DND-41 (cell line): ENCODE results near the gene ST7.

Source experiments
- ATAC-seq: fragments of 200-7000 bp; cut with Tn5 transposase; 3 replicates; pipeline ENCODE4 v1.9.1; 2021; ENCODE audit warnings: low read depth; ENCODE audit not compliant: insufficient read depth
- DNase-seq: peaks from one replicate; pipeline ENCODE4 v3.0.0-alpha.2; 2020
- H2AFZ ChIP-seq: 2 replicates; pipeline ENCODE4 v1.6.0; 2012; ENCODE audit warnings: low read depth, low read length
- H3K27ac ChIP-seq: 2 replicates; pipeline ENCODE4 v1.5.1; 2012; ENCODE audit warnings: low read length, inconsistent platforms
- H3K27me3 ChIP-seq: fragments of 200-600 bp; sonication (generic); 2 replicates; pipeline ENCODE4 v1.6.0; 2012; ENCODE audit warnings: low read length, mild to moderate bottlenecking, inconsistent platforms; ENCODE audit not compliant: insufficient read depth, poor library complexity
- H3K36me3 ChIP-seq: 2 replicates; pipeline ENCODE4 v1.5.1; 2012; ENCODE audit warnings: low read length, inconsistent platforms; ENCODE audit not compliant: insufficient read depth
- H3K4me1 ChIP-seq: 2 replicates; pipeline ENCODE4 v1.5.1; 2012; ENCODE audit warnings: mild to moderate bottlenecking, low read length; ENCODE audit not compliant: insufficient read depth
- H3K4me2 ChIP-seq: 2 replicates; pipeline ENCODE4 v1.6.0; 2012; ENCODE audit warnings: mild to moderate bottlenecking, moderate library complexity, low read length, inconsistent platforms; ENCODE audit not compliant: insufficient read depth
- H3K4me3 ChIP-seq, 2 experiments: fragments of 200-600 bp in 1 of 2; shearing (Covaris generic) in 1 of 2; 2 replicates each; pipeline ENCODE4 v1.5.1; 2012 to 2016; ENCODE audit warnings: inconsistent platforms in 2 of 2, low read length in 2 of 2, mild to moderate bottlenecking in 2 of 2, low read depth in 1 of 2, moderate library complexity in 1 of 2
- H3K79me2 ChIP-seq: 2 replicates; pipeline ENCODE4 v1.6.0; 2012; ENCODE audit warnings: low read length, inconsistent platforms; ENCODE audit not compliant: insufficient read depth
- H3K9ac ChIP-seq: 2 replicates; pipeline ENCODE4 v1.6.0; 2012; ENCODE audit warnings: low read depth, mild to moderate bottlenecking, inconsistent platforms, low read length, moderate library complexity
- H3K9me3 ChIP-seq: 2 replicates; pipeline ENCODE4 v1.5.1; 2012; ENCODE audit warnings: low read length, moderate library complexity, mild to moderate bottlenecking, inconsistent platforms; ENCODE audit not compliant: insufficient read depth, severe bottlenecking
- H4K20me1 ChIP-seq: 2 replicates; pipeline ENCODE4 v1.6.0; 2012; ENCODE audit warnings: low read length; ENCODE audit not compliant: insufficient read depth
- CTCF ChIP-seq: IDR thresholded peaks from 2 replicates; pipeline ENCODE4 v1.5.1; 2012; ENCODE audit warnings: borderline replicate concordance, low read length, moderate library complexity, mild to moderate bottlenecking; ENCODE audit not compliant: poor library complexity, severe bottlenecking; ENCODE audit errors: extremely low read depth
- EZH2 ChIP-seq: IDR thresholded peaks from 3 replicates; pipeline ENCODE4 v1.6.1; 2012; ENCODE audit warnings: borderline replicate concordance, low read depth, mild to moderate bottlenecking, moderate library complexity, low read length, inconsistent platforms; ENCODE audit not compliant: severe bottlenecking

ST7 gene

GRCh38 chr7:117157241-117158209 lies 204.2 kb downstream of the ST7 start:
- H3K36me3 ChIP-seq: no peaks in the 10 kb centered on the region
- ATAC-seq: no peak
- no peak overlapping the region for H3K9ac ChIP-seq
- no peak overlapping the region for H3K4me3 ChIP-seq
- no peaks in the 10 kb centered on the region for H3K4me1 ChIP-seq
- no peak overlapping the region for H3K4me2 ChIP-seq
- TF ChIP-seq EZH2 (no peak), CTCF (no peak)
- DNase-seq: no peak
- peaks cover 15% of the 10 kb centered on the region for H3K27me3 ChIP-seq
- H4K20me1 ChIP-seq: no peaks in the 10 kb centered on the region
- no peak overlapping the region for H3K27ac ChIP-seq
- no peaks in the 10 kb centered on the region for H3K9me3 ChIP-seq
- no peak overlapping the region for H2AFZ ChIP-seq
- H3K79me2 ChIP-seq: no peaks in the 10 kb centered on the region

GRCh38 chr7:117158941-117159697 lies 205.8 kb downstream of the ST7 start:
- H3K4me3 ChIP-seq: no peak overlapping the region
- peaks cover 4% of the 10 kb centered on the region for H3K27me3 ChIP-seq
- ATAC-seq (no peak), DNase-seq (no peak)
- H2AFZ ChIP-seq: no peak overlapping the region
- no peak overlapping the region for H3K27ac ChIP-seq
- no peaks in the 10 kb centered on the region for H3K4me1 ChIP-seq
- no peaks in the 10 kb centered on the region for H3K79me2 ChIP-seq
- no peak overlapping the region for H3K9ac ChIP-seq
- H4K20me1 ChIP-seq: no peaks in the 10 kb centered on the region
- H3K36me3 ChIP-seq: no peaks in the 10 kb centered on the region
- H3K9me3 ChIP-seq: no peaks in the 10 kb centered on the region
- TF ChIP-seq EZH2: no peak
- no peak for TF ChIP-seq CTCF
- no peak overlapping the region for H3K4me2 ChIP-seq

- no peaks in the 10 kb centered on the region for H3K79me2 ChIP-seq
- no peak overlapping the region for H3K4me3 ChIP-seq
- H4K20me1 ChIP-seq: no peaks in the 10 kb centered on the region
- H3K27me3 ChIP-seq: peaks cover 12% of the 10 kb centered on the region
- ATAC-seq (no peak), DNase-seq (no peak)
- H3K9ac ChIP-seq: no peak overlapping the region
- H3K27ac ChIP-seq: no peak overlapping the region
- H3K36me3 ChIP-seq: no peaks in the 10 kb centered on the region
- TF ChIP-seq CTCF (no peak), EZH2 (no peak)
- no peaks in the 10 kb centered on the region for H3K4me1 ChIP-seq
- H2AFZ ChIP-seq: no peak overlapping the region
- H3K9me3 ChIP-seq: no peaks in the 10 kb centered on the region
- H3K4me2 ChIP-seq: no peak overlapping the region
Measured at GRCh38 chr7:117163101-117163500, 209.8 kb downstream of the ST7 start.
